Brain microvascular endothelial cell (primary cell): ENCODE measurements around the gene ELF5.

Source experiments
- DNase-seq: peaks from one replicate; pipeline ENCODE4 v3.0.0-alpha.2; 2020
- H3K27ac ChIP-seq: fragments of 250-450 bp; sonication (Bioruptor Pico); 2 replicates; pipeline ENCODE4 v1.5.1; 2020; ENCODE audit warnings: mild to moderate bottlenecking, moderate library complexity
- H3K27me3 ChIP-seq: fragments of 250-450 bp; sonication (Bioruptor Pico); replicated peaks from 2 replicates; pipeline ENCODE4 v1.5.1; 2020; ENCODE audit warnings: mild to moderate bottlenecking
- H3K36me3 ChIP-seq: fragments of 250-450 bp; sonication (Bioruptor Pico); replicated peaks from 2 replicates; pipeline ENCODE4 v1.5.1; 2020; ENCODE audit warnings: mild to moderate bottlenecking
- H3K4me3 ChIP-seq: 2 replicates; pipeline ENCODE4 v1.5.1; 2011; ENCODE audit warnings: low read depth, mild to moderate bottlenecking, control low read depth, low read length, moderate library complexity
- CTCF ChIP-seq: IDR thresholded peaks from 2 replicates; pipeline ENCODE4 v1.5.1; 2011; ENCODE audit warnings: low read depth, mild to moderate bottlenecking, moderate library complexity, low read length, control low read depth, inconsistent platforms; ENCODE audit errors: missing control alignments
- in situ Hi-C: cut with HindIII; loops from 2 replicates; pipeline ENCODE4 v1.10.0; 2017; ENCODE audit warnings: low sequenced_read_pairs, low pct_ligation_motif_present

Gene ELF5

GRCh38 chr11:34478845-34479663 lies 34.5 kb downstream of the ELF5 start:
- Histone ChIP-seq H3K4me3 (no peak overlapping the region), H3K27me3 (no peaks in the 10 kb centered on the region), H3K27ac (no peak overlapping the region), H3K36me3 (no peaks in the 10 kb centered on the region)
- DNase-seq = no peak
- in situ Hi-C loops = loop anchor here (25.0 kb wide), 1 partner anchor 317 kb away; no protein-coding TSS in a partner anchor
- no peak for TF ChIP-seq CTCF

- H3K4me3 ChIP-seq = no peak overlapping the region
- peaks cover 3% of the 10 kb centered on the region for H3K36me3 ChIP-seq
- in situ Hi-C loops = loop anchor here (25.0 kb wide), 1 partner anchor 315 kb away; no protein-coding TSS in a partner anchor
- no peak overlapping the region for H3K27ac ChIP-seq
- no peak for DNase-seq
- H3K27me3 ChIP-seq = no peaks in the 10 kb centered on the region
- TF ChIP-seq CTCF = no peak
These were observed 36.7 kb downstream of the ELF5 start for GRCh38 chr11:34476849-34477248.

- TF ChIP-seq CTCF = no peak
- Histone ChIP-seq H3K27ac (no peak overlapping the region), H3K27me3 (no peaks in the 10 kb centered on the region), H3K36me3 (peaks cover 9% of the 10 kb centered on the region), H3K4me3 (no peak overlapping the region)
- in situ Hi-C loops = loop anchor here (25.0 kb wide), 1 partner anchor 313 kb away; no protein-coding TSS in a partner anchor
- DNase-seq = no peak
These were observed 37.9 kb downstream of the ELF5 start for GRCh38 chr11:34475656-34476055.

- Histone ChIP-seq H3K27me3 (no peaks in the 10 kb centered on the region), H3K27ac (no peak overlapping the region), H3K36me3 (peaks cover 14% of the 10 kb centered on the region), H3K4me3 (no peak overlapping the region)
- in situ Hi-C loops = no loop called here
- DNase-seq = no peak
- no peak for TF ChIP-seq CTCF
These were observed 39.9 kb downstream of the ELF5 start for GRCh38 chr11:34473603-34474169.

- Histone ChIP-seq H3K4me3 (no peak overlapping the region), H3K36me3 (peaks cover 25% of the 10 kb centered on the region), H3K27me3 (no peaks in the 10 kb centered on the region), H3K27ac (no peak overlapping the region)
- peak; percentile 34 for DNase-seq
- in situ Hi-C loops = no loop called here
- peak; percentile 80 for TF ChIP-seq CTCF
These were observed 45.3 kb downstream of the ELF5 start for GRCh38 chr11:34468209-34468841.
